PFSK-1 (cell line): ENCODE data around the gene ATP5MC3.

Experiments
- FOXP2 ChIP-seq: optimal IDR thresholded peaks from 2 replicates; pipeline ENCODE3; 2011; ENCODE audit warnings: borderline replicate concordance, control low read depth, inconsistent platforms; ENCODE audit not compliant: insufficient read depth; ENCODE audit errors: extremely low read length, extremely low read depth
- REST ChIP-seq, 2 experiments: IDR thresholded peaks; 2 replicates each; pipeline versions ENCODE4 v1.6.1 to v1.8.0; 2011 to 2012; ENCODE audit warnings: low read depth in 2 of 2, low read length in 2 of 2, control low read depth in 1 of 2, inconsistent platforms in 1 of 2, mild to moderate bottlenecking in 1 of 2, moderate library complexity in 1 of 2; ENCODE audit not compliant: insufficient read depth in 1 of 2
- SIN3A ChIP-seq: IDR thresholded peaks from 2 replicates; pipeline ENCODE4 v1.6.1; 2012; ENCODE audit warnings: mild to moderate bottlenecking, low read length, moderate library complexity, borderline replicate concordance; ENCODE audit not compliant: insufficient read depth

- TF ChIP-seq REST (IDR thresholded peaks at IDR 0.05; ENCODE audit: insufficient read depth in 1 of 2, low read depth in 2 of 2, low read length in 2 of 2), result no peak
- no peak for TF ChIP-seq FOXP2
- TF ChIP-seq SIN3A, result no peak
These were observed 45.9 kb upstream of the ATP5MC3 start for GRCh38 chr2:175227393-175227792.
